ENCODE results near the gene ANXA3. TPM values are rescaled to one million over a fixed set of nuclear protein-coding genes. Genes with fewer than 3 reads are reported as not detected.

The ANXA3 gene
- total and polyA plus RNA-seq, 2 donors (not counting 1 experiment from before 2014, with no cell fraction given), result not detected

DNA sequence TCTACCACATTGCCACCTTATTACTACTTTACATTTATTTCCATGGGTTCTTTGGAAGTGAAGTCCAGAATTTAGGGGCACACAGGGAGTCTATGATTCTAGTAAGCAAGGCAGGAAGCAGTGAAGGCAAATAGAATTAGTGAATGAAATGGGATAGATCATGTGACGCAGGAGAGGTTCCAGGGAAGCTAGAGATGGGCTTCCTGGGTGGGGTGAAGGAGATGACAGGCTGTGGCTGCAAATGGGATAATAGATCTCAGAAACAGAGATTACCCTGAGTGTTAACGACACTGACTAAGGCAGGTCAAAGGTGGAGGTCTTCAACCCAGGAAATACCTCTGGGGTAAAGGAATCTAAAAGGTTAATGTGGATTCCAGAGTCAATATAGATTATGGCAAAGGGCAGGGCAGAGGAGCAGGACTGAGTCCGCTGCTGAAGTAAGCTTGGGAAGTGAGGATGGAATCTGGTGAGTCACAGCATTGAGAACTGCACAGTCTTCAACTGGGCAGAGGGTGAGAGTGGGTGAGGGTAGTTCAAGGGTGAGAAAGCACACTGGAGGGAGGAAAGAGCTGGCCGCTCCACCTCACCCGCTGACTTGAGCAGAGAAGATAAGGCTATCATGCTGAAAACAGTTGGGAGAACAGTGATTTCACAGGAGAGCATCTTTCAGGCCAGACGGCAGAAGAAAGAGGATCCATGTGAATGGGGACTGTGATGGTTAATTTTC lies 70.8 kb downstream of the ANXA3 start:
- no peaks in the 10 kb centered on the region for H3K4me1 ChIP-seq (ENCODE audit: control insufficient read depth in 2 of 2, insufficient read depth in 2 of 2, low read length in 2 of 2)
- no peak overlapping the region for H3K27ac ChIP-seq (ENCODE audit: low read length in 2 of 2)
- H2AFZ ChIP-seq (ENCODE audit: insufficient read depth, low read depth, low read length, poor library complexity, severe bottlenecking), result no peak overlapping the region
- no peaks in the 10 kb centered on the region for H3K9me3 ChIP-seq (ENCODE audit: control extremely low read depth in 1 of 3, control insufficient read depth in 2 of 3, insufficient read depth in 1 of 3, low read length in 2 of 3)
- H3K79me2 ChIP-seq (ENCODE audit: control insufficient read depth, insufficient read depth, low read length), result no peaks in the 10 kb centered on the region
- ATAC-seq (ENCODE audit: low read depth), result no peak
- no peak overlapping the region for H3K9ac ChIP-seq (ENCODE audit: low read length)
- intact Hi-C loops (cut with micrococcal nuclease), result no loop called here
- ChIA-PET CTCF (interaction anchor here (1.1 to 7.6 kb wide), 3 partner anchors 8 to 189 kb away, joined by 3 to 47 read pairs (median 4); no protein-coding TSS in a partner anchor), POLR2A (no interaction called here)
- Mint-ChIP-seq H3K27ac (no peak overlapping the region), H3K9me3 (ENCODE audit: insufficient read depth) (no peaks in the 10 kb centered on the region), H3K4me1 (peaks cover 22% of the 10 kb centered on the region), H3K27me3 (no peaks in the 10 kb centered on the region), H3K4me3 (no peak overlapping the region)
- no peaks in the 10 kb centered on the region for H3K36me3 ChIP-seq (replicated peaks in 1 of 2; ENCODE audit: control extremely low read depth in 1 of 2, control insufficient read depth in 1 of 2, extremely low read depth in 1 of 2, insufficient read depth in 2 of 2, low read length in 1 of 2)
- DNase-seq, result no peak
- no peak for TF ChIP-seq CTCF (IDR thresholded peaks at IDR 0.05)
- no peak for TF ChIP-seq EZH2 (IDR thresholded peaks at IDR 0.05; ENCODE audit: borderline replicate concordance, insufficient read depth, low read depth, low read length, poor library complexity, severe bottlenecking)
- no peaks in the 10 kb centered on the region for H3K27me3 ChIP-seq (replicated peaks in 1 of 4; ENCODE audit: control extremely low read depth in 1 of 4, control insufficient read depth in 3 of 4, insufficient read depth in 4 of 4, low read length in 3 of 4)
- WGBS (ENCODE audit: insufficient coverage), result 99% methylated on average over 6 of the region's 6 CpGs
- H3K4me3 ChIP-seq (ENCODE audit: control extremely low read depth in 1 of 5, extremely low read depth in 1 of 5, insufficient read depth in 1 of 5, low read depth in 2 of 5, low read length in 4 of 5), result no peak overlapping the region
- H3K4me2 ChIP-seq (replicated peaks; ENCODE audit: low read depth, low read length, poor library complexity, severe bottlenecking), result no peak overlapping the region
- H4K20me1 ChIP-seq (ENCODE audit: control insufficient read depth, insufficient read depth, low read length, poor library complexity, severe bottlenecking), result no peaks in the 10 kb centered on the region

- H4K20me1 ChIP-seq (ENCODE audit: control insufficient read depth, insufficient read depth, low read length, poor library complexity, severe bottlenecking), result no peaks in the 10 kb centered on the region
- Mint-ChIP-seq H3K27me3 (no peaks in the 10 kb centered on the region), H3K4me3 (no peak overlapping the region), H3K27ac (no peak overlapping the region), H3K4me1 (peaks cover 32% of the 10 kb centered on the region), H3K9me3 (ENCODE audit: insufficient read depth) (peaks cover 2% of the 10 kb centered on the region)
- no peak for TF ChIP-seq EZH2 (IDR thresholded peaks at IDR 0.05; ENCODE audit: borderline replicate concordance, insufficient read depth, low read depth, low read length, poor library complexity, severe bottlenecking)
- no peak for TF ChIP-seq CTCF (IDR thresholded peaks at IDR 0.05)
- H3K27me3 ChIP-seq (replicated peaks in 1 of 4; ENCODE audit: control extremely low read depth in 1 of 4, control insufficient read depth in 3 of 4, insufficient read depth in 4 of 4, low read length in 3 of 4), result no peaks in the 10 kb centered on the region
- no peak overlapping the region for H2AFZ ChIP-seq (ENCODE audit: insufficient read depth, low read depth, low read length, poor library complexity, severe bottlenecking)
- DNase-seq (no peak), ATAC-seq (ENCODE audit: low read depth) (no peak)
- ChIA-PET POLR2A (interaction anchor here (1.3 kb wide), 1 partner anchor 8 kb away, joined by 3 read pairs; no protein-coding TSS in a partner anchor), CTCF (interaction anchor here (7.6 kb wide), 1 partner anchor 9 kb away, joined by 47 read pairs; no protein-coding TSS in a partner anchor)
- no peak overlapping the region for H3K4me3 ChIP-seq (ENCODE audit: control extremely low read depth in 1 of 5, extremely low read depth in 1 of 5, insufficient read depth in 1 of 5, low read depth in 2 of 5, low read length in 4 of 5)
- intact Hi-C loops (cut with micrococcal nuclease), result no loop called here
- 93% methylated on average over 6 of the region's 7 CpGs for WGBS (ENCODE audit: insufficient coverage)
- H3K9me3 ChIP-seq (ENCODE audit: control extremely low read depth in 1 of 3, control insufficient read depth in 2 of 3, insufficient read depth in 1 of 3, low read length in 2 of 3), result peaks cover under 1 to 4% (median 2%) of the 10 kb centered on the region in 3 donors
- no peak overlapping the region for H3K27ac ChIP-seq (ENCODE audit: low read length in 2 of 2)
- H3K4me2 ChIP-seq (replicated peaks; ENCODE audit: low read depth, low read length, poor library complexity, severe bottlenecking), result no peak overlapping the region
- H3K36me3 ChIP-seq (replicated peaks in 1 of 2; ENCODE audit: control extremely low read depth in 1 of 2, control insufficient read depth in 1 of 2, extremely low read depth in 1 of 2, insufficient read depth in 2 of 2, low read length in 1 of 2), result no peaks in the 10 kb centered on the region
- no peaks in the 10 kb centered on the region for H3K79me2 ChIP-seq (ENCODE audit: control insufficient read depth, insufficient read depth, low read length)
- H3K4me1 ChIP-seq (ENCODE audit: control insufficient read depth in 2 of 2, insufficient read depth in 2 of 2, low read length in 2 of 2), result peaks cover 6% of the 10 kb centered on the region in 2 donors
- H3K9ac ChIP-seq (ENCODE audit: low read length), result no peak overlapping the region
Observed at GRCh38 chr4:78624048-78624447, 72.5 kb downstream of the ANXA3 start.

Data from B cell (primary cell).